Psoas muscle (tissue), 8 donors: ENCODE results near the gene PDE9A. TPM values are rescaled to one million over a fixed set of nuclear protein-coding genes. Genes with fewer than 3 reads are reported as not detected.

Source experiments
- ATAC-seq, 4 donors: fragments of 200-7000 bp; cut with Tn5 transposase; one replicate each; pipeline ENCODE4 v1.9.1; 2020; ENCODE audit warnings: moderate library complexity in 3 of 4, mild to moderate bottlenecking in 2 of 4
- DNase-seq, 2 donors: peaks; one replicate each; pipeline ENCODE4 v3.0.0-alpha.2; 2020
- H3K27ac ChIP-seq: fragments of 200-600 bp; one replicate; pipeline ENCODE4 v1.8.0; 2022
- H3K27me3 ChIP-seq, 3 donors: fragments of 200-600 bp in 1 of 3; one replicate each; pipeline versions ENCODE4 v1.6.1 to v1.8.0; 2013 to 2022; ENCODE audit warnings: low read length in 2 of 3, mild to moderate bottlenecking in 2 of 3, moderate library complexity in 1 of 3; ENCODE audit not compliant: insufficient read depth in 3 of 3
- H3K36me3 ChIP-seq, 2 donors: fragments of 200-600 bp in 1 of 2; one replicate each; pipeline versions ENCODE4 v1.6.1 to v1.8.0; 2013 to 2022; ENCODE audit warnings: low read depth in 1 of 2, mild to moderate bottlenecking in 1 of 2, moderate library complexity in 1 of 2; ENCODE audit not compliant: insufficient read depth in 1 of 2
- H3K4me1 ChIP-seq: fragments of 200-600 bp; one replicate; pipeline ENCODE4 v1.8.0; 2022
- H3K4me3 ChIP-seq: fragments of 200-600 bp; one replicate; pipeline ENCODE4 v1.8.0; 2022; ENCODE audit warnings: mild to moderate bottlenecking
- H3K9me3 ChIP-seq: fragments of 200-600 bp; one replicate; pipeline ENCODE4 v1.8.0; 2022
- WGBS, 3 donors: extraction: QIAGEN DNeasy Blood & Tissue Kit; methylation state at CpG; one replicate each; pipeline versions ENCODE4 v1.1.6 to v1.1.7; 2013; 5-methylcytosine and 5-hydroxymethylcytosine counted together
- intact Hi-C, 2 donors: fragments of 100-400 bp; cut with DNase I; formaldehyde crosslinking; loops; one replicate each; pipeline versions ENCODE4 v1.11.0 to v1.14.2; 2022
- polyA plus RNA-seq, 3 donors: library from polyadenylated mRNA; stranded (reverse); fragments of 200-250 nt; gene quantifications; one replicate each; pipeline ENCODE4 v1.2.3, GENCODE V29; 2013
- total RNA-seq, 4 donors: library from RNA; stranded (reverse); fragmentation: NEBNext Ultra II Directional in 2 of 4; extraction: Animal tissue kit (Norgen Biotek cat#: 25700) in 2 of 4; gene quantifications; one replicate each; pipeline versions ENCODE4 v1.2.1 to v1.2.4, GENCODE V29; 2021 to 2023
- TF ChIP-seq, protein P1 (sequence below): fragments of 200-600 bp; IDR thresholded peaks from one replicate; pipeline ENCODE4 v1.8.0; 2022; ENCODE audit warnings: antibody characterized with exemption
- donor health status: healthy with polysubstance abuse.
- donor health status: DM: no; HTN: no; CAD: no; lungs with moderate emphysema.
- donor health status: Bipolar disorder and iron deficiency.
- donor health status: healthy.
- donor health status: DM: yes; HTN: yes; CAD: no.
- donor health status: DM: no; HTN: no; CAD: no.
- donor health status: DM: no; HTN: no; CAD: no.
- donor health status: DM: yes; HTN: yes; CAD: no.

PDE9A gene
- total and polyA plus RNA-seq, 7 donors = 1.2 to 4.3 (median 1.8) TPM

- Histone ChIP-seq H3K36me3 (no peaks in the 10 kb centered on the region), H3K27ac (no peak overlapping the region), H3K27me3 (peaks cover 0 to 13% (median 2%) of the 10 kb centered on the region in 3 donors), H3K9me3 (no peaks in the 10 kb centered on the region), H3K4me3 (no peak overlapping the region), H3K4me1 (no peaks in the 10 kb centered on the region)
- TF ChIP-seq, protein P1, sequence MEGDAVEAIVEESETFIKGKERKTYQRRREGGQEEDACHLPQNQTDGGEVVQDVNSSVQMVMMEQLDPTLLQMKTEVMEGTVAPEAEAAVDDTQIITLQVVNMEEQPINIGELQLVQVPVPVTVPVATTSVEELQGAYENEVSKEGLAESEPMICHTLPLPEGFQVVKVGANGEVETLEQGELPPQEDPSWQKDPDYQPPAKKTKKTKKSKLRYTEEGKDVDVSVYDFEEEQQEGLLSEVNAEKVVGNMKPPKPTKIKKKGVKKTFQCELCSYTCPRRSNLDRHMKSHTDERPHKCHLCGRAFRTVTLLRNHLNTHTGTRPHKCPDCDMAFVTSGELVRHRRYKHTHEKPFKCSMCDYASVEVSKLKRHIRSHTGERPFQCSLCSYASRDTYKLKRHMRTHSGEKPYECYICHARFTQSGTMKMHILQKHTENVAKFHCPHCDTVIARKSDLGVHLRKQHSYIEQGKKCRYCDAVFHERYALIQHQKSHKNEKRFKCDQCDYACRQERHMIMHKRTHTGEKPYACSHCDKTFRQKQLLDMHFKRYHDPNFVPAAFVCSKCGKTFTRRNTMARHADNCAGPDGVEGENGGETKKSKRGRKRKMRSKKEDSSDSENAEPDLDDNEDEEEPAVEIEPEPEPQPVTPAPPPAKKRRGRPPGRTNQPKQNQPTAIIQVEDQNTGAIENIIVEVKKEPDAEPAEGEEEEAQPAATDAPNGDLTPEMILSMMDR = no peak
- peak in 2 of 4 donors; percentile 63 to 66 for ATAC-seq
- intact Hi-C loops = no loop called here
- 6 to 16% (median 14%) methylated on average over 6 of the region's 6 CpGs for WGBS, 3 donors
- DNase-seq = no peak
These were observed 68.0 kb downstream of the PDE9A start for GRCh38 chr21:42721341-42721824.

- TF ChIP-seq, protein P1 = no peak
- whole genome bisulfite sequencing, 3 donors = 84 to 88% (median 84%) methylated on average over 11 of the region's 11 CpGs
- Histone ChIP-seq H3K27ac (no peak overlapping the region), H3K4me3 (no peak overlapping the region), H3K36me3 (no peaks in the 10 kb centered on the region), H3K4me1 (no peaks in the 10 kb centered on the region), H3K27me3 (peaks cover 0 to 13% (median 2%) of the 10 kb centered on the region in 3 donors), H3K9me3 (no peaks in the 10 kb centered on the region)
- no peak for ATAC-seq
- intact Hi-C loops = no loop called here
- DNase-seq = no peak
These were observed 68.7 kb downstream of the PDE9A start for GRCh38 chr21:42722153-42722552.

DNA sequence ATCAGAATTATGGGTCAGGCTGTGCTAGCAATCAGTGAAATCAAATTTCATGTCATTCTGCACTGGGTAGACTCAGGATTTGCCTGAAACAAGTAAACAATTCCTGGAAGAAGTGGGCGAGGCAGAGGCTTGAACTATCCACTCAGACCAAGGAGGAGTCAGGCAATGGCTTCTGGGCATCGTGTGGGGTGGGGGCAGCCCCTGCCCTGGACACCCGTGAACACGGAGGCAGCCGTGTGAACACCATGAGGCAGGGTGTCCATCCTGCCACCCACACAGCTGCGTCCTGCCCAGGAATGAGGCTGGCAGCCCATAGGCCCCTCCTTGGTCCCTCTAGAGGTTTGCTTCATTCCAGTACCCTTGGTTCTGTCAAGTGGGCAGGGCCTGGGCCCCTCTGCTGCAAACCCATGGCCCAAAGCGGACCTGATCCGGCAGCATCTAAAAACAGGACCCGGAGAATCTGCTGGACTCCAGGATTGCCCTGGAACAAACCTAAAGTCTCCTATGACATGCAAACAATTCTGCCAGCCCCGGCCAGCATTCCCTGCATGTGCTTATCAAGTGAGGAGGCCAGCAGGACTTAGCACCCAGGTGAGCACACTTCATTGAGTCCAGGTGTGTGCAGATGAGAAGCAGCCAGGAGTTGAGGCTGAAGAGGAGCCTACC, 69.5 kb downstream of the PDE9A start:
- Histone ChIP-seq H3K27ac (no peak overlapping the region), H3K27me3 (peaks cover 0 to 13% (median 2%) of the 10 kb centered on the region in 3 donors), H3K4me3 (no peak overlapping the region), H3K36me3 (no peaks in the 10 kb centered on the region), H3K4me1 (no peaks in the 10 kb centered on the region), H3K9me3 (no peaks in the 10 kb centered on the region)
- TF ChIP-seq, protein P1 = no peak
- intact Hi-C loops = no loop called here
- ATAC-seq (no peak), DNase-seq (no peak)
- 49 to 54% (median 53%) methylated on average over 10 of the region's 10 CpGs for WGBS, 3 donors

DNA sequence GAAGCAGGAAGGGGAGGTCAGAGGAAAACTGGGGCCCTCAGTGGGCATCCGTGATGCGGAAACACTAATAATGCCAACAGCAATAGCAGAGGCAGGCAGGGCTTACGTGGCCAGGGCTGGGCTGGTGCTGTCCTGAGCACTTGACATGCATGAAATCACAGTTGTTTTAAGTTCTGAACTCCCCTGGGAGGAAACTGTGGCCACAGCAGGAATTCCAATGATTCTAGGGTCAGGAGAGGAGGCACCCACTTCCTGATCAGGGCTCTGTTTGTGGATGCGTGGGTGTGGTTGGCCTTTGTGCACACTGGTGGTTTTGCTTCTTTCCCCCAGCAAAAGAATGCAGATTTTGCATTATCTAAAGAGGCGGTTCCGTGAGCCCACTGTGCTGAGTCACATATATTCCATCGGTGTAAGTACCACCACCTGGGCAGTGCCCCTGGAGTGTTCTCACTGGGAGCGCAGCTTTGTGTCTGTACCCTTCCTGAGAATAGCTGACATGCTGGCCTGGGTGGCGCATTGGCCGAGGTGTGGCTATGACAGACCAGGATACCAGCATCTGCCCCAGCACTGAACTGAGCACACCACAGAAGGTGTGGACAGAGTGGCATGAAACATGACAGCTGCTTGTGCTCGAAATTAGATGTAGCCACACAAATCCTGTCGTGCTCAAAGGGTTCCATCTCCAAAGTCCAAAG, 71.0 kb downstream of the PDE9A start:
- DNase-seq (no peak), ATAC-seq (peak in 3 of 4 donors; percentile 35 to 40 (median 37))
- 63 to 68% (median 65%) methylated on average over 12 of the region's 12 CpGs for WGBS, 3 donors
- peaks cover 0 to 13% (median 2%) of the 10 kb centered on the region in 3 donors for H3K27me3 ChIP-seq
- H3K36me3 ChIP-seq = no peaks in the 10 kb centered on the region
- no peak overlapping the region for H3K4me3 ChIP-seq
- H3K4me1 ChIP-seq = no peaks in the 10 kb centered on the region
- no peaks in the 10 kb centered on the region for H3K9me3 ChIP-seq
- intact Hi-C loops = no loop called here
- H3K27ac ChIP-seq = no peak overlapping the region
- TF ChIP-seq, protein P1 = no peak
